Measurements from ENCODE around the gene PDE1A. TPM values are rescaled to one million over a fixed set of nuclear protein-coding genes. Genes with fewer than 3 reads are reported as not detected.
A peak's percentile ranks its signal among the peaks of the same experiment; 100 is the strongest.

Gene PDE1A
- total and polyA plus RNA-seq, 2 of the 13 experiments (the other 11 are each of a cell fraction or from before 2014, with no cell fraction given): not detected

DNA sequence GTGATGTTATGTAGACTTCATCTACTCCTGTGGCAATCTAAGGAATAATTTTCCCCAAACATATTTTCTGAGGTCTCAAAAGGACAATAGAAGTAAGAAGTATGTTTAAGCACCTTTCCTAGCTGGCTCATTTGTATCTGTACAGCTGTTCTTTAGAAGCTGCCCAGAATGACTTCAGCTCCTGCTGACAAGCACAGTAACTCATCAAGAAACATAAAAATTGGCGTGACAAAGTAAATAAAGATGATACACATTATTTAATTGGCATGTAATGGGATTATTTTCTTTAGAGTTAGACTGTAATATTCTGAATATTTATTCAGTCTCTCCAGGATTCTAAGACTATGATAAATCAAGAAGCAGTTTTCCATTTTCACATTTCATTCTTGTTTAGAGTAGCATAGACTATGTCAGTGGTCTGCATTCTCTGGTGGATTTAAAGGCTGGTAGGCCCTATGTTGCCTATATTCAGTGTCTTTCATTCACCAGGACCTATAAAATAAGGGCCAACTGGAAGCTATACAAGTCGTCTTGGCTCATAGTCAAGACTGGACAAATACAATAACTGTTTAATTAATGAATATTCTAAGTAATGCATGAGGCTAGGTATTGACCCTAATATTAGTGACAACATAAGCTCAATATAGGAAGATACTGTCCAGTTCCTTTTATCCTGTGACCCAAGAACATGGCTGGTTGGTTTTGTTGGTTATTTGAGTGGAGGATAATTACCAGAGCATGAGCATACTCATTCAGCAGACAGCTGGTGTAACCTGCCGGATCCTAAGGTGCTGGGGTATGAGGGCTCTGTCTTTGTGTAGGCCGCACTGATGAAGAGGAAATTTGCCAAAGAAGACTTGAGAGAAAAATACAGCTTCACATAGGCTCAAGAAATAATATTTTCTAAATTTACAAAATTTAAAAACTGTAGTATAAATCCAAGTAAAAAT lies 107.0 kb downstream of the PDE1A start:
- Histone ChIP-seq H3K36me3 (replicated peaks in 1 of 2; ENCODE audit: control insufficient read depth in 1 of 2, insufficient read depth in 2 of 2, low read length in 2 of 2) (no peaks in the 10 kb centered on the region), H4K20me1 (ENCODE audit: insufficient read depth, low read length) (no peaks in the 10 kb centered on the region), H3K27ac (ENCODE audit: extremely low read length, insufficient read depth, low read length) (no peak overlapping the region), H3K27me3 (ENCODE audit: control insufficient read depth in 1 of 2, insufficient read depth in 2 of 2, low read length in 2 of 2) (no peaks in the 10 kb centered on the region), H3K4me3 (replicated peaks in 1 of 3; ENCODE audit: insufficient read depth in 1 of 3, low read depth in 2 of 3, low read length in 3 of 3) (no peak overlapping the region), H3K9me3 (ENCODE audit: low read length) (no peaks in the 10 kb centered on the region), H2AFZ (ENCODE audit: low read length) (no peak overlapping the region), H3K79me2 (ENCODE audit: insufficient read depth, low read length) (no peaks in the 10 kb centered on the region), H3K4me1 (ENCODE audit: insufficient read depth, low read length) (no peaks in the 10 kb centered on the region), H3K4me2 (ENCODE audit: low read depth, low read length) (no peak overlapping the region), H3K9ac (ENCODE audit: insufficient read depth, low read depth, low read length) (no peak overlapping the region)
- ChIA-PET POLR2A (no interaction called here), CTCF (ENCODE audit: low intra/inter-chr PET ratio, low total read pairs) (no interaction called here)
- in situ Hi-C loops (cut with HindIII; ENCODE audit: extremely low pct_ligation_motif_present, low pct_unique_long_range_greater_than_20kb) (no loop called here), intact Hi-C loops (cut with micrococcal nuclease; ENCODE audit: unreplicated experiment) (no loop called here)
- ATAC-seq (no peak), DNase-seq (ENCODE audit: low spot score) (no peak), FAIRE-seq (no peak)
- no TSS peak for BruUV-seq (replicated peaks)
- WGBS (ENCODE audit: low lambda C conversion rate): 19% methylated on average over 4 of the region's 4 CpGs
- TF ChIP-seq KLF13 (CRISPR knock-in tag; IDR thresholded peaks at IDR 0.05) (no peak), TRIM24 (CRISPR knock-in tag; IDR thresholded peaks at IDR 0.05) (no peak), ZNF674 (CRISPR knock-in tag; IDR thresholded peaks at IDR 0.05; ENCODE audit: low read depth) (no peak), PHF21A (CRISPR knock-in tag; IDR thresholded peaks at IDR 0.05) (no peak), RFX5 (IDR thresholded peaks at IDR 0.05; ENCODE audit: low read depth, low read length) (no peak)

DNA sequence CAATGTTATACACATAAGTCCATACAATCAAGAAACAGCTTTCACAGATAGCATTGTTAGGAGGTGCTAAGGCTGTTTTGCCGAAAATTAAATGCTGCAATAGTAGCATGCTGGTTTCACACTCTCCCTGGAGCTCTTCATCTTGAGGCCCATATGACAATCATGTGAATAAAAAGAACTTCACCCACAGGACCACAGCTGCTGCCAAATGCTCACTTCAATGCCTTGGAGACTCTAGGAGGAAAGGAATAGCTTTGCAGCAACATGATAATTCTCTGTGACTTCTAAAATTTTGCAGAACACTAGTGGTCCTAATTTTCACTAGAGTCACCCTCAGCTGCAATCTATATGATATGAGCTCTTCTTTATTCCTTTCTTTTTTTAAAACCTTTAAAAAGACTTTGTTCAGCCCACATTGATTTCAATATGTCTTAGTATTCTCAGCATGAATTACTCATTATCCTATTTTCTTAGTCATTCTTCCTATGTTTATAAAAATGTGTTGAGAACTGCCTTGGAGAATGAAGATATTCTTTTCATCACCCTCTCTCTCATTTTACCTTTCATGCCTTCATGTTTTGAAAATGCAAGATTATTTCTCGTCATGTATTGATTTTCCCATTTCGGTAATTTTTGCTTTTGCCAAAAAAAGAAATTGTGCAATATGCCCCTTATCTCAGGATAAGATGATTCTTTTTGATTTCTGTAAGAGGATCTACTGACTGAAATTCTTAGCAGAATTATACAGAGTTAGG lies 108.2 kb downstream of the PDE1A start:
- TF ChIP-seq ZNF274 (CRISPR knock-in tag; IDR thresholded peaks at IDR 0.05) (no peak), CEBPB (IDR thresholded peaks at IDR 0.05; ENCODE audit: borderline replicate concordance, low read depth, low read length) (0 out of 2 replicates have a peak, but pooled peaks have one; percentile 31)
- intact Hi-C loops (cut with micrococcal nuclease; ENCODE audit: unreplicated experiment) (no loop called here), in situ Hi-C loops (cut with HindIII; ENCODE audit: extremely low pct_ligation_motif_present, low pct_unique_long_range_greater_than_20kb) (no loop called here)
- H3K4me3 ChIP-seq (replicated peaks in 1 of 3; ENCODE audit: insufficient read depth in 1 of 3, low read depth in 2 of 3, low read length in 3 of 3): no peak overlapping the region
- H4K20me1 ChIP-seq (ENCODE audit: insufficient read depth, low read length): no peaks in the 10 kb centered on the region
- no peak overlapping the region for H2AFZ ChIP-seq (ENCODE audit: low read length)
- 0% methylated on average over 3 of the region's 3 CpGs for WGBS (ENCODE audit: low lambda C conversion rate)
- no peak overlapping the region for H3K9ac ChIP-seq (ENCODE audit: insufficient read depth, low read depth, low read length)
- no peaks in the 10 kb centered on the region for H3K4me1 ChIP-seq (ENCODE audit: insufficient read depth, low read length)
- no peak overlapping the region for H3K27ac ChIP-seq (ENCODE audit: extremely low read length, insufficient read depth, low read length)
- H3K79me2 ChIP-seq (ENCODE audit: insufficient read depth, low read length): no peaks in the 10 kb centered on the region
- no peaks in the 10 kb centered on the region for H3K27me3 ChIP-seq (ENCODE audit: control insufficient read depth in 1 of 2, insufficient read depth in 2 of 2, low read length in 2 of 2)
- CTCF ChIA-PET (ENCODE audit: low intra/inter-chr PET ratio, low total read pairs): no interaction called here
- no peak overlapping the region for H3K4me2 ChIP-seq (ENCODE audit: low read depth, low read length)
- no peak for DNase-seq (ENCODE audit: low spot score)
- POLR2A ChIA-PET: no interaction called here
- FAIRE-seq: no peak
- no TSS peak for BruUV-seq (replicated peaks)
- no peaks in the 10 kb centered on the region for H3K9me3 ChIP-seq (ENCODE audit: low read length)
- H3K36me3 ChIP-seq (replicated peaks in 1 of 2; ENCODE audit: control insufficient read depth in 1 of 2, insufficient read depth in 2 of 2, low read length in 2 of 2): no peaks in the 10 kb centered on the region
- no peak for ATAC-seq

Data from HepG2 (cell line).